Glutamatergic neuron (in vitro differentiated cells): ENCODE data around the gene UMODL1. TPM values are rescaled to one million over a fixed set of nuclear protein-coding genes. Genes with fewer than 3 reads are reported as not detected.
"Not testable (repeated sequence)": the region's sequence is repeated elsewhere in the genome, so short reads cannot be mapped to it uniquely, and the experiment has no call there.

Experiments used
- DNase-seq: peaks from one replicate; pipeline ENCODE4 v3.0.0; 2022
- H3K27ac Mint-ChIP-seq: one replicate; pipeline ENCODE4 v1.8.0; 2020; ENCODE audit warnings: mild to moderate bottlenecking, mixed read lengths, inconsistent platforms; ENCODE audit not compliant: unreplicated experiment
- H3K27me3 Mint-ChIP-seq: one replicate; pipeline ENCODE4 v1.8.0; 2020; ENCODE audit warnings: mild to moderate bottlenecking, moderate library complexity, mixed read lengths, inconsistent platforms; ENCODE audit not compliant: unreplicated experiment
- H3K36me3 Mint-ChIP-seq: one replicate; pipeline ENCODE4 v1.8.0; 2020; ENCODE audit warnings: mild to moderate bottlenecking, mixed read lengths, inconsistent platforms; ENCODE audit not compliant: unreplicated experiment
- H3K4me1 Mint-ChIP-seq: one replicate; pipeline ENCODE4 v1.8.0; 2020; ENCODE audit warnings: mild to moderate bottlenecking, low read depth, mixed read lengths, inconsistent platforms; ENCODE audit not compliant: unreplicated experiment
- H3K4me3 Mint-ChIP-seq: one replicate; pipeline ENCODE4 v1.8.0; 2020; ENCODE audit warnings: mild to moderate bottlenecking, mixed read lengths, inconsistent platforms; ENCODE audit not compliant: unreplicated experiment
- H3K9me3 Mint-ChIP-seq: one replicate; pipeline ENCODE4 v1.8.0; 2020; ENCODE audit warnings: mild to moderate bottlenecking, moderate library complexity, mixed read lengths, inconsistent platforms; ENCODE audit not compliant: unreplicated experiment
- CTCF ChIP-seq: fragments of 200-600 bp; sonication (generic); IDR thresholded peaks from one replicate; pipeline ENCODE4 v1.5.0; 2021; ENCODE audit not compliant: partially characterized antibody, unreplicated experiment
- total RNA-seq: library from RNA; stranded (reverse); fragmentation: NEBNext Ultra II Directional; extraction: Animal tissue kit (Norgen Biotek cat#: 25700); gene quantifications from one replicate; pipeline ENCODE4 v1.2.1, GENCODE V29; 2021; ENCODE audit not compliant: unreplicated experiment

UMODL1 gene
- total RNA-seq, 1 donor from 2014 or later = not detected

- Mint-ChIP-seq H3K9me3 (no peaks in the 10 kb centered on the region), H3K36me3 (no peaks in the 10 kb centered on the region), H3K27me3 (peaks cover 6% of the 10 kb centered on the region), H3K27ac (no peak overlapping the region), H3K4me1 (peaks cover 10% of the 10 kb centered on the region), H3K4me3 (no peak overlapping the region)
- TF ChIP-seq CTCF = no peak
- no peak for DNase-seq
Observed at GRCh38 chr21:42069327-42069726, 1.8 kb upstream of the UMODL1 start.

GRCh38 chr21:42069843-42070242 is 1.3 kb upstream of the UMODL1 start:
- Mint-ChIP-seq H3K27ac (no peak overlapping the region), H3K27me3 (peaks cover 6% of the 10 kb centered on the region), H3K4me1 (peaks cover 10% of the 10 kb centered on the region), H3K36me3 (no peaks in the 10 kb centered on the region), H3K9me3 (no peaks in the 10 kb centered on the region), H3K4me3 (no peak overlapping the region)
- no peak for TF ChIP-seq CTCF
- no peak for DNase-seq

GRCh38 chr21:42073145-42074099 is 2.3 kb downstream of the UMODL1 start:
- Mint-ChIP-seq H3K9me3 (no peaks in the 10 kb centered on the region), H3K27ac (no peak overlapping the region), H3K4me3 (no peak overlapping the region), H3K36me3 (no peaks in the 10 kb centered on the region), H3K27me3 (peaks cover 9% of the 10 kb centered on the region), H3K4me1 (peaks cover 7% of the 10 kb centered on the region)
- DNase-seq = no peak
- TF ChIP-seq CTCF = no peak

GRCh38 chr21:42075686-42076471 is 4.8 kb downstream of the UMODL1 start:
- H3K36me3 Mint-ChIP-seq = no peaks in the 10 kb centered on the region

GRCh38 chr21:42077685-42078238 is 6.6 kb downstream of the UMODL1 start:
- not testable (repeated sequence) for DNase-seq, H3K9me3 Mint-ChIP-seq, H3K27me3 Mint-ChIP-seq, H3K36me3 Mint-ChIP-seq, H3K4me3 Mint-ChIP-seq, H3K4me1 Mint-ChIP-seq, H3K27ac Mint-ChIP-seq

More at GRCh38 chr21:42075686-42076471, 4.8 kb downstream of the UMODL1 start:
- Mint-ChIP-seq H3K27ac (no peak overlapping the region), H3K4me1 (peaks cover 6% of the 10 kb centered on the region), H3K27me3 (peaks cover 9% of the 10 kb centered on the region), H3K9me3 (peaks cover 3% of the 10 kb centered on the region), H3K4me3 (no peak overlapping the region)
- no peak for TF ChIP-seq CTCF
- DNase-seq = no peak

GRCh38 chr21:42078247-42079007 is 7.3 kb downstream of the UMODL1 start:
- DNase-seq, H3K9me3 Mint-ChIP-seq, H3K27me3 Mint-ChIP-seq, H3K4me1 Mint-ChIP-seq, H3K36me3 Mint-ChIP-seq, H3K27ac Mint-ChIP-seq, H3K4me3 Mint-ChIP-seq: not testable (repeated sequence)
